ENCODE results near the gene SEMA3E. TPM values are rescaled to one million over a fixed set of nuclear protein-coding genes. Genes with fewer than 3 reads are reported as not detected.

The SEMA3E gene
- total RNA-seq, 3 donors from 2014 or later (not counting 1 experiment from before 2014, with no cell fraction given), result not detected

GRCh38 chr7:83579740-83580139, 69.2 kb downstream of the SEMA3E start:
- Histone ChIP-seq H3K27me3 (ENCODE audit: control insufficient read depth, insufficient read depth, low read length) (no peaks in the 10 kb centered on the region), H3K4me1 (ENCODE audit: control insufficient read depth, insufficient read depth, low read length) (no peaks in the 10 kb centered on the region), H3K36me3 (ENCODE audit: control insufficient read depth, insufficient read depth, low read length) (no peaks in the 10 kb centered on the region), H3K27ac (ENCODE audit: low read length) (no peak overlapping the region), H3K9me3 (ENCODE audit: control insufficient read depth, insufficient read depth, low read length) (no peaks in the 10 kb centered on the region), H3K4me3 (ENCODE audit: low read length) (no peak overlapping the region)
- intact Hi-C loops (cut with micrococcal nuclease), result no loop called here
- 83% methylated on average over 2 of the region's 5 CpGs for WGBS (ENCODE audit: insufficient coverage)
- TF ChIP-seq, protein P1, sequence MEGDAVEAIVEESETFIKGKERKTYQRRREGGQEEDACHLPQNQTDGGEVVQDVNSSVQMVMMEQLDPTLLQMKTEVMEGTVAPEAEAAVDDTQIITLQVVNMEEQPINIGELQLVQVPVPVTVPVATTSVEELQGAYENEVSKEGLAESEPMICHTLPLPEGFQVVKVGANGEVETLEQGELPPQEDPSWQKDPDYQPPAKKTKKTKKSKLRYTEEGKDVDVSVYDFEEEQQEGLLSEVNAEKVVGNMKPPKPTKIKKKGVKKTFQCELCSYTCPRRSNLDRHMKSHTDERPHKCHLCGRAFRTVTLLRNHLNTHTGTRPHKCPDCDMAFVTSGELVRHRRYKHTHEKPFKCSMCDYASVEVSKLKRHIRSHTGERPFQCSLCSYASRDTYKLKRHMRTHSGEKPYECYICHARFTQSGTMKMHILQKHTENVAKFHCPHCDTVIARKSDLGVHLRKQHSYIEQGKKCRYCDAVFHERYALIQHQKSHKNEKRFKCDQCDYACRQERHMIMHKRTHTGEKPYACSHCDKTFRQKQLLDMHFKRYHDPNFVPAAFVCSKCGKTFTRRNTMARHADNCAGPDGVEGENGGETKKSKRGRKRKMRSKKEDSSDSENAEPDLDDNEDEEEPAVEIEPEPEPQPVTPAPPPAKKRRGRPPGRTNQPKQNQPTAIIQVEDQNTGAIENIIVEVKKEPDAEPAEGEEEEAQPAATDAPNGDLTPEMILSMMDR (IDR thresholded peaks at IDR 0.05), result no peak
- Mint-ChIP-seq H3K4me3 (no peak overlapping the region), H3K27me3 (ENCODE audit: low read depth in 2 of 2) (no peaks in the 10 kb centered on the region), H3K27ac (no peak overlapping the region), H3K9me3 (peaks cover 4 to 10% of the 10 kb centered on the region in 2 donors), H3K4me1 (no peaks in the 10 kb centered on the region), H3K36me3 (no peaks in the 10 kb centered on the region)
- ATAC-seq (no peak), DNase-seq (no peak)

- Histone ChIP-seq H3K4me1 (ENCODE audit: control insufficient read depth, insufficient read depth, low read length) (no peaks in the 10 kb centered on the region), H3K27me3 (ENCODE audit: control insufficient read depth, insufficient read depth, low read length) (no peaks in the 10 kb centered on the region), H3K9me3 (ENCODE audit: control insufficient read depth, insufficient read depth, low read length) (no peaks in the 10 kb centered on the region), H3K27ac (ENCODE audit: low read length) (no peak overlapping the region), H3K36me3 (ENCODE audit: control insufficient read depth, insufficient read depth, low read length) (no peaks in the 10 kb centered on the region), H3K4me3 (ENCODE audit: low read length) (no peak overlapping the region)
- H3K9me3 Mint-ChIP-seq, result peaks cover 11 to 18% of the 10 kb centered on the region in 2 donors
- WGBS (ENCODE audit: insufficient coverage), result 71% methylated on average over 3 of the region's 3 CpGs
- no peak for DNase-seq
- H3K36me3 Mint-ChIP-seq, result peaks cover 9% of the 10 kb centered on the region
- intact Hi-C loops (cut with micrococcal nuclease), result no loop called here
- no peak for ATAC-seq
- H3K4me1 Mint-ChIP-seq, result no peaks in the 10 kb centered on the region
- H3K27me3 Mint-ChIP-seq (ENCODE audit: low read depth in 2 of 2), result no peaks in the 10 kb centered on the region
- TF ChIP-seq, protein P1 (IDR thresholded peaks at IDR 0.05), result no peak
- H3K27ac Mint-ChIP-seq, result no peak overlapping the region
- no peak overlapping the region for H3K4me3 Mint-ChIP-seq
These were observed 73.5 kb downstream of the SEMA3E start for GRCh38 chr7:83575436-83575835.

DNA sequence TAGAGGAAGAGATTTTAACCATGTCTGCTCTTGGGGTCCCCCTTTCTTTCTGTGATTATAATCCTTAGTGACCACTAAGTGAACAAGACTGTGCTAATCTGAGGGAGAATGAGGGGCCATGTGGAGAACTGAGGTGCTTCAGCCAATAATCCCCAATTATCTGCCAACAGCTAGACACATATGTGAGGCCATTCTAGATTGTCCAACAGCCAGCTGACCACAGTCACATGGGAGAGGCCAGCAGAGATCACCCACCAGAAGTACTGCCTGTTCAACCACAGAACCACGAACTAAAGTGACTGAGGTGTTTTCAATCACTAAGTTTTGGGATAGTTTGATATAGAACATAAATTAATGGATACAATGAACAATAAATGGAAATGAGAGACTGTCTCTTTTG, 74.3 kb downstream of the SEMA3E start:
- Histone ChIP-seq H3K36me3 (ENCODE audit: control insufficient read depth, insufficient read depth, low read length) (no peaks in the 10 kb centered on the region), H3K27ac (ENCODE audit: low read length) (no peak overlapping the region), H3K4me3 (ENCODE audit: low read length) (no peak overlapping the region), H3K4me1 (ENCODE audit: control insufficient read depth, insufficient read depth, low read length) (no peaks in the 10 kb centered on the region), H3K9me3 (ENCODE audit: control insufficient read depth, insufficient read depth, low read length) (no peaks in the 10 kb centered on the region), H3K27me3 (ENCODE audit: control insufficient read depth, insufficient read depth, low read length) (no peaks in the 10 kb centered on the region)
- DNase-seq (no peak), ATAC-seq (no peak)
- Mint-ChIP-seq H3K9me3 (peaks cover 8 to 16% of the 10 kb centered on the region in 2 donors), H3K36me3 (peaks cover 9% of the 10 kb centered on the region), H3K4me1 (no peaks in the 10 kb centered on the region), H3K27ac (no peak overlapping the region), H3K27me3 (ENCODE audit: low read depth in 2 of 2) (no peaks in the 10 kb centered on the region), H3K4me3 (no peak overlapping the region)
- no CpG with 5 or more reads among the region's 1 CpG for WGBS (ENCODE audit: insufficient coverage)
- intact Hi-C loops (cut with micrococcal nuclease), result no loop called here
- TF ChIP-seq, protein P1 (IDR thresholded peaks at IDR 0.05), result no peak

- H3K27ac Mint-ChIP-seq, result no peak overlapping the region
- H3K9me3 Mint-ChIP-seq, result peaks cover 14 to 21% of the 10 kb centered on the region in 2 donors
- no peak overlapping the region for H3K27ac ChIP-seq (ENCODE audit: low read length)
- intact Hi-C loops (cut with micrococcal nuclease), result no loop called here
- H3K4me1 Mint-ChIP-seq, result no peaks in the 10 kb centered on the region
- no peaks in the 10 kb centered on the region for H3K27me3 ChIP-seq (ENCODE audit: control insufficient read depth, insufficient read depth, low read length)
- H3K27me3 Mint-ChIP-seq (ENCODE audit: low read depth in 2 of 2), result no peaks in the 10 kb centered on the region
- no peak for DNase-seq
- no peak overlapping the region for H3K4me3 Mint-ChIP-seq
- no peaks in the 10 kb centered on the region for H3K36me3 ChIP-seq (ENCODE audit: control insufficient read depth, insufficient read depth, low read length)
- H3K4me1 ChIP-seq (ENCODE audit: control insufficient read depth, insufficient read depth, low read length), result no peaks in the 10 kb centered on the region
- WGBS (ENCODE audit: insufficient coverage), result 91% methylated on average over 2 of the region's 2 CpGs
- H3K4me3 ChIP-seq (ENCODE audit: low read length), result no peak overlapping the region
- H3K36me3 Mint-ChIP-seq, result peaks cover 24% of the 10 kb centered on the region
- H3K9me3 ChIP-seq (ENCODE audit: control insufficient read depth, insufficient read depth, low read length), result peaks cover 5% of the 10 kb centered on the region
- TF ChIP-seq, protein P1 (IDR thresholded peaks at IDR 0.05), result no peak
- no peak for ATAC-seq
These were observed 86.0 kb downstream of the SEMA3E start for GRCh38 chr7:83562960-83563359.

All from natural killer cell (primary cell).